Esophagus muscularis mucosa (tissue), 4 donors: Measurements from ENCODE around the gene JUND. TPM values are rescaled to one million over a fixed set of nuclear protein-coding genes. Genes with fewer than 3 reads are reported as not detected.

Experiments used
- DNase-seq: peaks from one replicate; pipeline ENCODE4 v3.0.0-alpha.2; 2017; ENCODE audit errors: extremely low spot score
- H3K27ac ChIP-seq, 4 donors: fragments of 200-600 bp; sonication (generic); replicated peaks in 1 of 4; 1 replicate in 3 of 4; 2 replicates in 1 of 4; pipeline ENCODE4 v1.5.1; 2016 to 2019; ENCODE audit warnings: mild to moderate bottlenecking in 1 of 4
- H3K27me3 ChIP-seq, 4 donors: fragments of 200-600 bp; sonication (generic); one replicate each; pipeline versions ENCODE4 v1.5.1 to v1.6.0; 2016 to 2019
- H3K36me3 ChIP-seq, 4 donors: fragments of 200-600 bp; sonication (generic); one replicate each; pipeline ENCODE4 v1.5.1; 2016 to 2019
- H3K4me1 ChIP-seq, 4 donors: fragments of 200-600 bp; sonication (generic); one replicate each; pipeline ENCODE4 v1.5.1; 2016 to 2019
- H3K4me3 ChIP-seq, 4 donors: fragments of 200-600 bp; sonication (generic); 1 replicate in 2 of 4; 2 replicates in 2 of 4; pipeline ENCODE4 v1.5.1; 2016 to 2019; ENCODE audit warnings: mild to moderate bottlenecking in 4 of 4, moderate library complexity in 1 of 4
- H3K9me3 ChIP-seq, 4 donors: fragments of 200-600 bp; sonication (generic); 1 replicate in 3 of 4; 2 replicates in 1 of 4; pipeline ENCODE4 v1.5.1; 2016 to 2019
- EP300 ChIP-seq: sonication (generic); formaldehyde crosslinking; IDR thresholded peaks from one replicate; pipeline ENCODE4 v1.6.1; 2017; ENCODE audit warnings: antibody characterized with exemption
- POLR2A ChIP-seq: fragments of 450-650 bp; IDR thresholded peaks from one replicate; pipeline ENCODE4 v1.6.1; 2017; ENCODE audit warnings: antibody characterized with exemption, moderate library complexity, mild to moderate bottlenecking, low read depth
- POLR2AphosphoS5 ChIP-seq, 2 donors: sonication (generic); formaldehyde crosslinking; IDR thresholded peaks; one replicate each; pipeline ENCODE4 v1.6.1; 2017; ENCODE audit warnings: antibody characterized with exemption in 2 of 2
- WGBS: methylation state at CpG from one replicate; pipeline ENCODE4 v1.1.5; 2018; 5-methylcytosine and 5-hydroxymethylcytosine counted together
- intact Hi-C: fragments of 100-400 bp; cut with DNase I; formaldehyde crosslinking; loops from one replicate; pipeline ENCODE4 v1.15.1; 2023
- total RNA-seq, 4 donors: library from RNA; depleted of rRNA; stranded (reverse); fragments of >200 nt; gene quantifications; one replicate each; pipeline versions ENCODE4 v1.1.0 to v1.2.1, GENCODE V29; 2016
- TF ChIP-seq, protein P1 (sequence below), 3 experiments: fragments of 200-600 bp in 2 of 3; fragments of 450-650 bp in 1 of 3; sonication (generic) in 2 of 3; IDR thresholded peaks; one replicate each; pipeline ENCODE4 v1.5.1; 2017 to 2019; ENCODE audit warnings: antibody characterized with exemption in 3 of 3, mild to moderate bottlenecking in 2 of 3, moderate library complexity in 1 of 3

Gene JUND
- total RNA-seq, 4 donors from 2014 or later = 325 to 457 (median 403) TPM

GRCh38 chr19:18279266-18279515 lies 2.2 kb downstream of the JUND start:
- Histone ChIP-seq H3K27ac (peak overlapping the region; percentile 99 to 100 (median 100)), H3K4me3 (peak overlapping the region; percentile 86 to 100 (median 99)), H3K36me3 (peaks cover 4 to 22% (median 15%) of the 10 kb centered on the region in 4 donors), H3K27me3 (no peaks in the 10 kb centered on the region), H3K9me3 (no peaks in the 10 kb centered on the region), H3K4me1 (peaks cover 58 to 68% (median 67%) of the 10 kb centered on the region in 4 donors)
- 1% methylated on average over 5 of the region's 5 CpGs for WGBS
- DNase-seq = no peak
- intact Hi-C loops = loop anchor here (2.0 to 5.0 kb wide), 2 partner anchors 44 to 133 kb away; partner anchors contain the start of gene LSM4
- no peak for TF ChIP-seq POLR2A
- TF ChIP-seq, protein P1, sequence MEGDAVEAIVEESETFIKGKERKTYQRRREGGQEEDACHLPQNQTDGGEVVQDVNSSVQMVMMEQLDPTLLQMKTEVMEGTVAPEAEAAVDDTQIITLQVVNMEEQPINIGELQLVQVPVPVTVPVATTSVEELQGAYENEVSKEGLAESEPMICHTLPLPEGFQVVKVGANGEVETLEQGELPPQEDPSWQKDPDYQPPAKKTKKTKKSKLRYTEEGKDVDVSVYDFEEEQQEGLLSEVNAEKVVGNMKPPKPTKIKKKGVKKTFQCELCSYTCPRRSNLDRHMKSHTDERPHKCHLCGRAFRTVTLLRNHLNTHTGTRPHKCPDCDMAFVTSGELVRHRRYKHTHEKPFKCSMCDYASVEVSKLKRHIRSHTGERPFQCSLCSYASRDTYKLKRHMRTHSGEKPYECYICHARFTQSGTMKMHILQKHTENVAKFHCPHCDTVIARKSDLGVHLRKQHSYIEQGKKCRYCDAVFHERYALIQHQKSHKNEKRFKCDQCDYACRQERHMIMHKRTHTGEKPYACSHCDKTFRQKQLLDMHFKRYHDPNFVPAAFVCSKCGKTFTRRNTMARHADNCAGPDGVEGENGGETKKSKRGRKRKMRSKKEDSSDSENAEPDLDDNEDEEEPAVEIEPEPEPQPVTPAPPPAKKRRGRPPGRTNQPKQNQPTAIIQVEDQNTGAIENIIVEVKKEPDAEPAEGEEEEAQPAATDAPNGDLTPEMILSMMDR (IDR thresholded peaks at IDR 0.05) = no peak
- TF ChIP-seq POLR2AphosphoS5 (IDR thresholded peaks at IDR 0.05) = no peak

DNA sequence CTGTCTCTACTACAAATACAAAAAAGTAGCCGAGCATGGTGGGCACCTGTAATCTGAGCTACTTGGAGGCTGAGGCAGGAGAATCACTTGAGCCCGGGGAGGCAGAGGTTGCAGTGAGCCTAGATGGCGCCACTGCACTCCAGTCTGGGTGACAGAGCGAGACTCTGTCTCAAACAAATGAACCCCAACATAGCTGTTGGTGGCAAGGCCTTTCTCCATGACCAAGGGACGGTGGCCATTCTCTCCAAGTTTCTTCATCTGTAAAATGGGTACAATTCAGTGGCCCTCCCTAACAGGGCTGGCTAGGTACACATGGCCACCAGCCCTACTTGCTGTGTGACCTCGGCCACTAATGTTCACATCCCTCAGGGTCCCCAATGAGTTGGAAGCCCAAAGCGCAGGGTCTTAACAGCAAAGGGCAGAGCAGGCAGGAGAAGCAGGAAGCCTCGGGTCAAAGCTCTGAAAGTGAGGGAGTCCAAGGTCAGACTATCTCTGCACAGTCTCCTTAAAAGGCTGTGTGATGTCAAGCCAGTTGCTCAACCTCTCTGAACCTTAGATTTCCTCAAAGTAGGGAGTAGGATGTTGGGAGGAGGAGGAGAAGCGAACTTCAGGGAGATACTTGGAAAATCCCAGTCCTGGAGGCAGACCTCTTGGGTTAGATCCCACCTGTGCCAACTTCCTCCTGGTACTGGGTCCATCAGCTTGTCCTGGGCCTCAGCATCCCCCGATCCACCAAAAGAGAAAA lies 2.7 kb downstream of the JUND start:
- WGBS = 26% methylated on average over 4 of the region's 10 CpGs
- TF ChIP-seq EP300 = no peak
- no peak for TF ChIP-seq POLR2A
- TF ChIP-seq, protein P1 (IDR thresholded peaks at IDR 0.05) = peak in 1 of 3 experiments; percentile 13
- TF ChIP-seq POLR2AphosphoS5 (IDR thresholded peaks at IDR 0.05) = peak in 1 of 2 donors; percentile 60
- DNase-seq = no peak

DNA sequence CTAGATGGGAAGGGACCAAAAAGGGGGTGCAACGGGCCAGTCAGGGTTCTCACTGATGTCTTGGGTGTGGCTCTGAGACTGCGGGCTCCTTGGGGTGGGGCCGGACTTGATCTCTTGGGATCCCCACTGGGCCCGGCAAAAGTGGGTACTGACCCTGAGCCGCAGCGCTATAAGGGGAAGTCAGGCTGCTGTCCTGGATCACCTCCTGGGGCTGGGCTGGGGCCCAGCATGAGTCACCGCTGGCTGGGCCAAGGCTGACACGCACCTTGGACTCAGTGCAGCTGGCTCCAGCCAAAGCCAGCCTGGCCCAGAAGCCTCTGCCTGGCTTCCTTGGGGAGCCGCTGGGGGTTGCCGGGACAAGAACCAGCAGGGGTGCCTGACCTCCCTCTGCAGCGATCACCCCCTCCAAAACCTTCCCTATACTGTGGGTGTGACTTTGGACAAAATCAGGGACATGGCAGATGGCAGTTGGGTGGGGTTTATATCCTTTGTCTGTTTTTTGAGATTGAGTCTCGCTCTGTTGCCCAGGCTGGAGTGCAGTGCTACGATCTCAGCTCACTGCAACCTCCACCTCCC lies 6.6 kb downstream of the JUND start:
- no peaks in the 10 kb centered on the region for H3K27me3 ChIP-seq
- 26% methylated on average over 6 of the region's 13 CpGs for WGBS
- H3K36me3 ChIP-seq = peaks cover 4 to 22% (median 12%) of the 10 kb centered on the region in 4 donors
- peaks cover 45 to 75% (median 70%) of the 10 kb centered on the region in 4 donors for H3K4me1 ChIP-seq
- TF ChIP-seq, protein P1 (IDR thresholded peaks at IDR 0.05) = peak in 1 of 3 experiments; percentile 10
- TF ChIP-seq POLR2A (no peak), EP300 (no peak), POLR2AphosphoS5 (IDR thresholded peaks at IDR 0.05) (peak; percentile 82 to 94)
- intact Hi-C loops = loop anchor here (5.0 kb wide), 2 partner anchors 67 to 137 kb away; partner anchors contain the start of gene PGPEP1
- H3K4me3 ChIP-seq = peak overlapping the region; percentile 5 to 24 (median 16)
- DNase-seq = peak; percentile 95
- H3K9me3 ChIP-seq = no peaks in the 10 kb centered on the region
- H3K27ac ChIP-seq = peak overlapping the region; percentile 78 to 100 (median 100)

More for the DNA sequence above, 2.7 kb downstream of the JUND start:
- H3K9me3 ChIP-seq = no peaks in the 10 kb centered on the region
- H3K36me3 ChIP-seq = peaks cover 4 to 22% (median 15%) of the 10 kb centered on the region in 4 donors
- no peaks in the 10 kb centered on the region for H3K27me3 ChIP-seq
- H3K4me3 ChIP-seq = peak overlapping the region; percentile 86 to 100 (median 99)
- H3K4me1 ChIP-seq = peaks cover 60 to 73% (median 72%) of the 10 kb centered on the region in 4 donors
- peak overlapping the region; percentile 99 to 100 (median 100) for H3K27ac ChIP-seq
- intact Hi-C loops = loop anchor here (2.0 to 5.0 kb wide), 2 partner anchors 44 to 134 kb away; partner anchors contain the start of gene LSM4

DNA sequence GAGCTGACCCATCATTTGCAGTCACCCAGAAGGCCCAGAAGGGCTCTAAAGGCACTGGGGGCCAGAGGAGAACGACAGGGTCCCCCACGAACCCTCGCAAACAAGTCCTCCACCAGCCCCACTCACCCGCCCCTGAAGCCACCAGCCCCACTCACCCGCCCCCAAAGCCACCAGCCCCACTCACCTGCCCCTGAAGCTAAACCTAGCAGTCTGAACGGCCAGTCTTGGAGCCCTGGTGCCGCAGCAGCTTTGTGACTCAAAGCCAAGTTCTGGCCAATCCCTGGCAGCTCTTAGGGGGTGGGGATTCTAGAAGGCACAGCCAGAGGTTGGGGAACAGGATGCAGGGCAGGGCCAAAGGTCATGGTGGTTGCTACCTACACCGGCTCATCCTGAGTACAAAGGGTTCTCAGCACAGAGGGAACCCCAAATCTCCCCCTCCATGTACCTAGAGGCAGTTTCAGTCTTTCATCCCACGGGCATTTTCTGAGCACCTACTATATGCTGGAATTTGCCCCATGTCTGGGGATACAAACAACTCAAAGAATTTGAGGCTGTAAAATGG lies 7.1 kb downstream of the JUND start, which contains the start of gene IQCN:
IQCN (minus strand) TSS at position 234 of the 562 bp plus-strand sequence. CDS start 4,974 bp downstream, outside the sequence.
- H3K4me1 ChIP-seq = peaks cover 45 to 75% (median 69%) of the 10 kb centered on the region in 4 donors
- TF ChIP-seq POLR2A = no peak
- TF ChIP-seq POLR2AphosphoS5 (IDR thresholded peaks at IDR 0.05) = no peak
- TF ChIP-seq, protein P1 (IDR thresholded peaks at IDR 0.05) = no peak
- no peak for TF ChIP-seq EP300
- no peaks in the 10 kb centered on the region for H3K9me3 ChIP-seq
- H3K36me3 ChIP-seq = peaks cover 4 to 23% (median 11%) of the 10 kb centered on the region in 4 donors
- intact Hi-C loops = loop anchor here (5.0 kb wide), 1 partner anchor 68 kb away; the partner anchor contains the start of gene PGPEP1
- WGBS = 75% methylated on average over 6 of the region's 9 CpGs
- no peak for DNase-seq
- peak within 1 kb of the TSS; percentile 5 to 24 (median 16) for H3K4me3 ChIP-seq
- peak within 1 kb of the TSS; percentile 78 to 100 (median 100) for H3K27ac ChIP-seq
- no peaks in the 10 kb centered on the region for H3K27me3 ChIP-seq
